Lung (tissue), 12 donors: Measurements from ENCODE around the gene CMSS1. TPM values are rescaled to one million over a fixed set of nuclear protein-coding genes. Genes with fewer than 3 reads are reported as not detected.

Source experiments
- ATAC-seq: fragments of 200-7000 bp; cut with Tn5 transposase; one replicate; pipeline ENCODE4 v1.9.1; 2020; ENCODE audit warnings: moderate number of reproducible peaks; ENCODE audit not compliant: insufficient read depth, low FRiP score
- DNase-seq, 3 donors: peaks; one replicate each; pipeline ENCODE4 v3.0.0-alpha.2; 2013 to 2017
- H3K27ac ChIP-seq, 2 donors: one replicate each; pipeline ENCODE4 v1.5.1; 2013; ENCODE audit warnings: mild to moderate bottlenecking in 2 of 2, moderate library complexity in 2 of 2, control low read depth in 1 of 2, inconsistent platforms in 1 of 2, low read depth in 1 of 2, low read length in 1 of 2
- H3K27me3 ChIP-seq, 3 donors: one replicate each; pipeline ENCODE4 v1.5.1; 2013; ENCODE audit warnings: low read length in 2 of 3; ENCODE audit not compliant: control insufficient read depth in 3 of 3, insufficient read depth in 3 of 3
- H3K36me3 ChIP-seq, 4 donors: one replicate each; pipeline ENCODE4 v1.5.1; 2013; ENCODE audit warnings: low read length in 4 of 4, mild to moderate bottlenecking in 1 of 4, moderate library complexity in 1 of 4; ENCODE audit not compliant: control insufficient read depth in 4 of 4, insufficient read depth in 4 of 4
- H3K4me1 ChIP-seq, 5 donors: one replicate each; pipeline ENCODE4 v1.5.1; 2013; ENCODE audit warnings: low read length in 5 of 5, mild to moderate bottlenecking in 2 of 5, moderate library complexity in 1 of 5; ENCODE audit not compliant: control insufficient read depth in 5 of 5, insufficient read depth in 5 of 5
- H3K4me3 ChIP-seq: one replicate; pipeline ENCODE4 v1.5.1; 2013; ENCODE audit warnings: mild to moderate bottlenecking, control low read depth, moderate library complexity
- H3K9ac ChIP-seq, 2 donors: one replicate each; pipeline ENCODE4 v1.5.1; 2013; ENCODE audit warnings: low read length in 2 of 2, control low read depth in 1 of 2; ENCODE audit not compliant: insufficient read depth in 1 of 2
- H3K9me3 ChIP-seq, 4 donors: one replicate each; pipeline ENCODE4 v1.5.1; 2013; ENCODE audit warnings: low read length in 3 of 4, mild to moderate bottlenecking in 1 of 4, moderate library complexity in 1 of 4; ENCODE audit not compliant: control insufficient read depth in 4 of 4, insufficient read depth in 3 of 4
- CTCF ChIP-seq: IDR thresholded peaks from 2 replicates; pipeline ENCODE4 v1.5.1; 2012; ENCODE audit warnings: mild to moderate bottlenecking; ENCODE audit errors: control extremely low read depth, extremely low read depth
- WGBS, 2 donors: extraction: QIAGEN DNeasy Blood & Tissue Kit; methylation state at CpG; one replicate each; pipeline ENCODE4 v1.1.7; 2013; 5-methylcytosine and 5-hydroxymethylcytosine counted together
- polyA plus RNA-seq, 2 donors: library from polyadenylated mRNA; stranded (reverse); fragments of 200-250 nt; gene quantifications; one replicate each; pipeline ENCODE4 v1.2.1, GENCODE V29; 2013
- total RNA-seq, 2 donors: library from RNA; depleted of rRNA in 1 of 2; stranded (reverse); fragments of >200 nt in 1 of 2; gene quantifications; one replicate each; pipeline ENCODE4 v1.2.1, GENCODE V29; 2014 to 2021
- donor health status: control.
- donor health status: control.
- donor health status: Bipolar disorder and iron deficiency.
- donor health status: healthy.
- donor health status: DM: yes; HTN: yes; CAD: no.

Gene CMSS1
- total and polyA plus RNA-seq, 4 donors, result 12.3 to 28.9 (median 22.6) TPM

- H3K9me3 ChIP-seq, result no peaks in the 10 kb centered on the region
- no peak for TF ChIP-seq CTCF
- no peaks in the 10 kb centered on the region for H3K36me3 ChIP-seq
- no peak overlapping the region for H3K4me3 ChIP-seq
- H3K27me3 ChIP-seq, result no peaks in the 10 kb centered on the region
- peaks cover 0 to 15% (median 5%) of the 10 kb centered on the region in 5 donors for H3K4me1 ChIP-seq
- 81 to 89% methylated on average over 7 of the region's 7 CpGs for WGBS, 2 donors
- DNase-seq (no peak), ATAC-seq (no peak)
- H3K9ac ChIP-seq, result no peak overlapping the region
- no peak overlapping the region for H3K27ac ChIP-seq
Observed at GRCh38 chr3:99927671-99928457, 110.2 kb downstream of the CMSS1 start.

- no peak for TF ChIP-seq CTCF
- DNase-seq, result no peak
- Histone ChIP-seq H3K9me3 (no peaks in the 10 kb centered on the region), H3K4me1 (peaks cover 0 to 15% (median 5%) of the 10 kb centered on the region in 5 donors), H3K9ac (no peak overlapping the region), H3K27me3 (no peaks in the 10 kb centered on the region), H3K36me3 (no peaks in the 10 kb centered on the region), H3K27ac (peak overlapping the region in 1 of 2 donors; percentile 57), H3K4me3 (no peak overlapping the region)
- 82 to 88% methylated on average over 7 of the region's 7 CpGs for WGBS, 2 donors
- ATAC-seq, result no peak
Observed at GRCh38 chr3:99928771-99929744, 111.4 kb downstream of the CMSS1 start.

GRCh38 chr3:99929745-99930139, 112.1 kb downstream of the CMSS1 start:
- Histone ChIP-seq H3K27ac (peak overlapping the region in 1 of 2 donors; percentile 28), H3K4me1 (peaks cover 0 to 18% (median 5%) of the 10 kb centered on the region in 5 donors), H3K36me3 (no peaks in the 10 kb centered on the region), H3K4me3 (no peak overlapping the region), H3K9me3 (no peaks in the 10 kb centered on the region), H3K9ac (no peak overlapping the region), H3K27me3 (no peaks in the 10 kb centered on the region)
- no peak for ATAC-seq
- TF ChIP-seq CTCF, result no peak
- WGBS, 2 donors, result 76 to 78% methylated on average over 3 of the region's 3 CpGs
- no peak for DNase-seq
